Sigmoid colon (tissue), 4 donors: ENCODE measurements around the gene SLC17A7.

Source experiments
- CTCF ChIP-seq, 4 experiments: fragments of 450-650 bp in 3 of 4; fragments of 200-600 bp in 1 of 4; IDR thresholded peaks; one replicate each; pipeline ENCODE4 v1.5.1; 2016 to 2019; ENCODE audit warnings: antibody characterized with exemption in 4 of 4, mild to moderate bottlenecking in 3 of 4, moderate library complexity in 2 of 4
- EP300 ChIP-seq, 4 donors: sonication (generic); formaldehyde crosslinking; IDR thresholded peaks; one replicate each; pipeline ENCODE4 v1.6.1; 2017; ENCODE audit warnings: antibody characterized with exemption in 4 of 4
- POLR2A ChIP-seq, 2 donors: fragments of 450-650 bp; IDR thresholded peaks; one replicate each; pipeline ENCODE4 v1.6.1; 2016; ENCODE audit warnings: antibody characterized with exemption in 2 of 2, mild to moderate bottlenecking in 2 of 2, moderate library complexity in 2 of 2
- POLR2AphosphoS5 ChIP-seq, 4 donors: sonication (generic); formaldehyde crosslinking; IDR thresholded peaks; one replicate each; pipeline ENCODE4 v1.6.1; 2017; ENCODE audit warnings: antibody characterized with exemption in 4 of 4

- TF ChIP-seq EP300 (IDR thresholded peaks at IDR 0.05) = no peak
- TF ChIP-seq POLR2A (IDR thresholded peaks at IDR 0.05) = no peak
- no peak for TF ChIP-seq CTCF (IDR thresholded peaks at IDR 0.05)
- no peak for TF ChIP-seq POLR2AphosphoS5 (IDR thresholded peaks at IDR 0.05)
Measured at GRCh38 chr19:49456326-49456725, 15.0 kb upstream of the SLC17A7 start.
